Measurements from ENCODE around the gene P3H2.

P3H2 gene

DNA sequence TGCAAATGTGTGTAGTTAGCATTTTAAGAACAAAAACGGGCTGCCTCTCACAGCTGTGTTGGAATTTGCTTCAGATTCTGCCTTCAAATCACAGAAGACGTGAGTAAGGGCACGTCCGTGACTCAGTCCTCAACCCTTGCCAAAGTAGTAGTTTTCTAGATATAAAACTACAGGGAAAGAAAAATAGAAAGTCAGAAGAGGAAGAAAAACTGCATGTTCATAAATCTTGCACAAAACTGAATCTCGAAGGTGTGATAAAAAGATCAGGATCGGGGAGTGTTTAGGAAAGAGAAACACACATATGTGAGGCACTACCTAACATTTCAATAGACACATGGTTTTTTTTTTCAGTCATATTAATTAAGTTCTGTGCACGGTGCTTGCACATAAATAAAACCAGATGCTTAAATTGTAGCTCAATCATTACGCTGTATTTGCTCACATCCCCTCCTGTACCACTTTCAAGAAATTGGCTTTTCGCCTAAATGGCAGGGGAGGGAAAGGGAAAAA lies 71.7 kb downstream of the P3H2 start:
- TF ChIP-seq, protein P1, sequence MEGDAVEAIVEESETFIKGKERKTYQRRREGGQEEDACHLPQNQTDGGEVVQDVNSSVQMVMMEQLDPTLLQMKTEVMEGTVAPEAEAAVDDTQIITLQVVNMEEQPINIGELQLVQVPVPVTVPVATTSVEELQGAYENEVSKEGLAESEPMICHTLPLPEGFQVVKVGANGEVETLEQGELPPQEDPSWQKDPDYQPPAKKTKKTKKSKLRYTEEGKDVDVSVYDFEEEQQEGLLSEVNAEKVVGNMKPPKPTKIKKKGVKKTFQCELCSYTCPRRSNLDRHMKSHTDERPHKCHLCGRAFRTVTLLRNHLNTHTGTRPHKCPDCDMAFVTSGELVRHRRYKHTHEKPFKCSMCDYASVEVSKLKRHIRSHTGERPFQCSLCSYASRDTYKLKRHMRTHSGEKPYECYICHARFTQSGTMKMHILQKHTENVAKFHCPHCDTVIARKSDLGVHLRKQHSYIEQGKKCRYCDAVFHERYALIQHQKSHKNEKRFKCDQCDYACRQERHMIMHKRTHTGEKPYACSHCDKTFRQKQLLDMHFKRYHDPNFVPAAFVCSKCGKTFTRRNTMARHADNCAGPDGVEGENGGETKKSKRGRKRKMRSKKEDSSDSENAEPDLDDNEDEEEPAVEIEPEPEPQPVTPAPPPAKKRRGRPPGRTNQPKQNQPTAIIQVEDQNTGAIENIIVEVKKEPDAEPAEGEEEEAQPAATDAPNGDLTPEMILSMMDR (IDR thresholded peaks at IDR 0.05) = no peak
- Histone ChIP-seq H3K4me3 (ENCODE audit: low read depth in 1 of 2, low read length in 1 of 2) (no peak overlapping the region), H3K27ac (no peak overlapping the region), H3K9me3 (no peaks in the 10 kb centered on the region), H3K36me3 (no peaks in the 10 kb centered on the region), H3K4me1 (ENCODE audit: control insufficient read depth in 1 of 2, insufficient read depth in 1 of 2, low read depth in 1 of 2, low read length in 1 of 2) (no peaks in the 10 kb centered on the region), H3K27me3 (peaks cover 4% of the 10 kb centered on the region)

- H3K36me3 ChIP-seq = no peaks in the 10 kb centered on the region
- no peak overlapping the region for H3K27ac ChIP-seq
- TF ChIP-seq, protein P1 (IDR thresholded peaks at IDR 0.05) = no peak
- H3K4me3 ChIP-seq (ENCODE audit: low read depth in 1 of 2, low read length in 1 of 2) = no peak overlapping the region
- H3K9me3 ChIP-seq = no peaks in the 10 kb centered on the region
- no peaks in the 10 kb centered on the region for H3K4me1 ChIP-seq (ENCODE audit: control insufficient read depth in 1 of 2, insufficient read depth in 1 of 2, low read depth in 1 of 2, low read length in 1 of 2)
- H3K27me3 ChIP-seq = peaks cover 4% of the 10 kb centered on the region
Observed at GRCh38 chr3:190044974-190045373, 75.7 kb downstream of the P3H2 start.

DNA sequence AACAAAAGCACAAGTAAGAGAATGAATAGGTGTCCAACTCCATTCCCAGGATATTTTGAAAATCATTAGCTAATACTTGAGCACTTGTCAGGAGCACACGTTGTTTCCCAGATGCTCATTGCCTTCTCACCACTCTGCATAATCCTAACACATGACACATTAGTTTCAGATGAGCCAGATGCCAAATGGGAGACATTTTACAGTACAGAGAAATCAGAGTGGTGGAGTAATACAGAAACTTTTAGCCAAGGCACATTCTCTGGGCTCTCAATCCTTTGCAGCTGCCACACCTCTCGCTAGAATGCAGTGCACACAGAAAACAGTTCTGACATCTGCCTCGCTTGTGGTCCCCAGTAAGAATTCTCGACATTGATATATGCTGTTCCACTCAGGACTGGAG lies 76.6 kb downstream of the P3H2 start:
- H3K4me1 ChIP-seq (ENCODE audit: control insufficient read depth in 1 of 2, insufficient read depth in 1 of 2, low read depth in 1 of 2, low read length in 1 of 2) = no peaks in the 10 kb centered on the region
- TF ChIP-seq, protein P1 (IDR thresholded peaks at IDR 0.05) = no peak
- no peaks in the 10 kb centered on the region for H3K9me3 ChIP-seq
- peaks cover 4% of the 10 kb centered on the region for H3K27me3 ChIP-seq
- H3K27ac ChIP-seq = no peak overlapping the region
- no peaks in the 10 kb centered on the region for H3K36me3 ChIP-seq
- no peak overlapping the region for H3K4me3 ChIP-seq (ENCODE audit: low read depth in 1 of 2, low read length in 1 of 2)

GRCh38 chr3:190043741-190044140 lies 77.0 kb downstream of the P3H2 start:
- TF ChIP-seq, protein P1 (IDR thresholded peaks at IDR 0.05) = no peak
- H3K4me1 ChIP-seq (ENCODE audit: control insufficient read depth in 1 of 2, insufficient read depth in 1 of 2, low read depth in 1 of 2, low read length in 1 of 2) = no peaks in the 10 kb centered on the region
- no peak overlapping the region for H3K4me3 ChIP-seq (ENCODE audit: low read depth in 1 of 2, low read length in 1 of 2)
- H3K27ac ChIP-seq = no peak overlapping the region
- no peaks in the 10 kb centered on the region for H3K9me3 ChIP-seq
- no peaks in the 10 kb centered on the region for H3K36me3 ChIP-seq
- peaks cover 2% of the 10 kb centered on the region for H3K27me3 ChIP-seq

- H3K4me1 ChIP-seq (ENCODE audit: control insufficient read depth in 1 of 2, insufficient read depth in 1 of 2, low read depth in 1 of 2, low read length in 1 of 2) = no peaks in the 10 kb centered on the region
- TF ChIP-seq, protein P1 (IDR thresholded peaks at IDR 0.05) = no peak
Observed at GRCh38 chr3:190042558-190042957, 78.1 kb downstream of the P3H2 start.

More at GRCh38 chr3:190042558-190042957, 78.1 kb downstream of the P3H2 start:
- no peak overlapping the region for H3K27ac ChIP-seq
- no peak overlapping the region for H3K4me3 ChIP-seq (ENCODE audit: low read depth in 1 of 2, low read length in 1 of 2)
- no peaks in the 10 kb centered on the region for H3K9me3 ChIP-seq
- H3K36me3 ChIP-seq = no peaks in the 10 kb centered on the region
- no peaks in the 10 kb centered on the region for H3K27me3 ChIP-seq

Measured in neutrophil (primary cell).